Measurements from ENCODE around the gene SH2D1B.

DNA sequence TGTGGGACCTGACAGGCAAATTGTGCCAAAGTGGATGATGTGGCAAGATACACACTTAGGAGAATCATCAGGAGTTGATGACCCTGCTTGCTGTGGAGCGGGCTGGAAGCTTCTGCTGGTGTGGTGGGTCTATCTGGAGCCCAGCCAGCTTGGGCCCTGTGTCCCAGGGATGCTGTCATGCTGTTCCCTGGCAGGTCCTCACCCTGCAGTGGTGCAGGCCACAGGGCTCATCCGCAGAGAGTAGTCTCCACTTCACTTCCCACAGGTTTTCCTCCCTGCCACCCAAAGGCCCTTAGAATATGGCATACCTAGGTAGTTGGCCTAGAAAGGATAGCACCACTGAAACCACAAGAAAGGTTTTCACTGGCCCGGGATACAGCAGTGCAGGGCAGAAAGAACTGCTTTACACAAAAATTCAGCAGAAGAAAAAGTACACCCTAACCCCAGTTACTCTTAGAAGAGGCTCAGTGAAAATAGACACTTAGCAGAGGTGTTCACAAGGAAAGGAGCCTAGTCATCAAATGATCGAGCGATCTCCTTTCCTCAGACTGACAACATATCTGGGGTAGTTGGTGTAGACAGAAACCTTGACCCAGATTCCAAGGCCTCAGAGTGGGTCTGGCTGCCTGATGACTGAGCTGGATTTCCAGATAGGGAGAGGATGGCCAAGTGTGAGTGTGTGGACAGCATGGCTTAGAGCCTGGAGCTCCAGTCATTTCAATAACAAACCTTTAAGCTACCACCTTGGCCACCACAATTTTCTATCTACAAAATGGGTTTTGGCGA, 31.7 kb downstream of the SH2D1B start:
- TF ChIP-seq, protein P1, sequence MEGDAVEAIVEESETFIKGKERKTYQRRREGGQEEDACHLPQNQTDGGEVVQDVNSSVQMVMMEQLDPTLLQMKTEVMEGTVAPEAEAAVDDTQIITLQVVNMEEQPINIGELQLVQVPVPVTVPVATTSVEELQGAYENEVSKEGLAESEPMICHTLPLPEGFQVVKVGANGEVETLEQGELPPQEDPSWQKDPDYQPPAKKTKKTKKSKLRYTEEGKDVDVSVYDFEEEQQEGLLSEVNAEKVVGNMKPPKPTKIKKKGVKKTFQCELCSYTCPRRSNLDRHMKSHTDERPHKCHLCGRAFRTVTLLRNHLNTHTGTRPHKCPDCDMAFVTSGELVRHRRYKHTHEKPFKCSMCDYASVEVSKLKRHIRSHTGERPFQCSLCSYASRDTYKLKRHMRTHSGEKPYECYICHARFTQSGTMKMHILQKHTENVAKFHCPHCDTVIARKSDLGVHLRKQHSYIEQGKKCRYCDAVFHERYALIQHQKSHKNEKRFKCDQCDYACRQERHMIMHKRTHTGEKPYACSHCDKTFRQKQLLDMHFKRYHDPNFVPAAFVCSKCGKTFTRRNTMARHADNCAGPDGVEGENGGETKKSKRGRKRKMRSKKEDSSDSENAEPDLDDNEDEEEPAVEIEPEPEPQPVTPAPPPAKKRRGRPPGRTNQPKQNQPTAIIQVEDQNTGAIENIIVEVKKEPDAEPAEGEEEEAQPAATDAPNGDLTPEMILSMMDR (IDR thresholded peaks at IDR 0.05; ENCODE audit: low read length), result no peak
- TF ChIP-seq EZH2 (IDR thresholded peaks at IDR 0.05; ENCODE audit: borderline replicate concordance, low read length), result no peak

Data from OCI-LY1 (cell line).